ENCODE results near the gene APEH.

Gene APEH

DNA sequence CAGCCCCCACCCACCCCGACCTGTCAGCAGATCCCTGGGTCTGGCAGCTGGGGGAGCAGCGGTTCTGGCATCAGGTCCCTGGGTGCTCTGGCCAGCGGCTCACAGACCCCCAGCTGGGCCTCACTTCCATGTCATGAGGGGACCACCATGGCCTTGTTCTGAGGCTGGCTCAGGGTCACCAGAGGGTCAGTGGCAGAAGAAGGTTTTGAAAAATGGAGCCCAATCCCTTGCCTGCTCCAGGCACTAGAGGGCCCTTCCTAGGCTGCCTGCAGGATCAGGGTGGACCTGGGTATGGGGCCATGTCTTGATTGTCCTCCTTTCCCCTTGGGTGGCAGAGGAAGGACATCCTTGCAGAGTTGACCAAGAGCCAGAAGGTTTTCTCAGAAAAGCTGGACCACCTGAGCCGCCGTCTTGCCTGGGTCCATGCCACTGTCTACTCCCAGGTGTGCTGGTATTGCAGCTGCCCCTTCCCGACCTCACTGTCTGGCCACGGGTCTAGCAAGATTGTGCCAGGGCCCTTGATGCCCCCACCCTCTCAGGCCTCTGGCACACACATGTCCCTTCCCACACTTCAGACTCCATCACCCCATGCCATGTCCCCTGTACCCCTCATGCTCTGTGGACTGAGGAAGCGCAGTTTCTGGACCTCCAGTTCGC, 32.4 kb downstream of the APEH start:
- no peak for TF ChIP-seq CTCF (IDR thresholded peaks at IDR 0.05)

DNA sequence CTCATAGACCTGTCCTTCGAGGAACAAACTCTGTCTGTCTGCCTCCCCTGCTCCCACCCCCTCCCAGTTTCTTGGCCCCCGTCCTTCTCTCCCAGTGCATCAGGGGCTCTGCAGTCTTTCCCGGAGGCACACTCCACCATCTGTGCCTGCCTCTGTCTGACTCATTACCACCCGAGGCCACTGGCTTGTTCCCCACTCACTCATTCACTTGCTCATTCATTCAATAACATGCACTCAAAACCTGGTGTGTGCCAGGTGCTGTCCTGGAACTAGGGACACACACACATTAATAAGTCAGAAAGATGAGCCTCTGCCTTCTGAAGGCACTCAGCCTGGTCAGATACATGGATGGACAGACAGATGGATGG, 32.9 kb downstream of the APEH start:
- TF ChIP-seq CTCF (IDR thresholded peaks at IDR 0.05) = no peak

DNA sequence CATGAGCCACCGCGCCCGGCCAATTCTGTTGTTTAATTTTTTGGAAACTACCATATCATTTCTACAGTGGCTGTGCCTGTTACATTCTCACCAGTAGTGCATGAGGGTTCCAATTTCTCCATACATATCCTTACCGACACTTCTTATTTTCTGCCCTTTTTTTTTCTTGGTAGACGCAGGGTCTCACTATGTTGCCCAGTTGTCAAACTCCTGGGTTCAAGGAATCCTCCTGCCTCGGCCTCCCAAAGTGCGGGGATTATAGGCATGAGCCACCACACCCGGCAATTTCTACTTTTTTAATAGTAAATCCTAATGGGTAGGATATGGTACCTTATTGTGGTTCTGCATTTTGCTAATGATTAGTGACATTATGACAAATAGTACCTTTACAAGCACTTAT, 35.7 kb downstream of the APEH start:
- no peak for TF ChIP-seq CTCF (IDR thresholded peaks at IDR 0.05)

DNA sequence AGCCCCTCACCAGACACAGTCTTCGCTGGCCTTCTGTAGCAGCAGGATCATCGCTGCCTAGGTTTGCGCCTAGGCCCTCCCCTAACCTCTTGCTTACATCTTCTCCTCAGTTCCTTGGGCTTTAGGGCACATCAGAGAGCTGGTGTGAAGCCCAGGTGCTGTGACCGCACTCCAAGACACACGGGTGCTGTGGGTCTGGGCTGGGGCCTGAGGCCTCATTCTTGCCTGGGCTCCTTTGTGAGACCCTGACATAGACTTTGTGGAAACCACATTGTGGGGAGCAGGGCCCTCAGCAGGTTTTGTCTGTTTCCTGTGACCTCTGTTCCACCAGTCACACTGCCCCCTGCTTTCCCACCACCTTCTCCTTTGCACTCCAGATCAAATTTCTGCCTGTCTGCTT, 37.3 kb downstream of the APEH start:
- no peak for TF ChIP-seq CTCF (IDR thresholded peaks at IDR 0.05)

- TF ChIP-seq CTCF (IDR thresholded peaks at IDR 0.05) = no peak
These were observed 38.0 kb downstream of the APEH start for GRCh38 chr3:49712166-49712565.

DNA sequence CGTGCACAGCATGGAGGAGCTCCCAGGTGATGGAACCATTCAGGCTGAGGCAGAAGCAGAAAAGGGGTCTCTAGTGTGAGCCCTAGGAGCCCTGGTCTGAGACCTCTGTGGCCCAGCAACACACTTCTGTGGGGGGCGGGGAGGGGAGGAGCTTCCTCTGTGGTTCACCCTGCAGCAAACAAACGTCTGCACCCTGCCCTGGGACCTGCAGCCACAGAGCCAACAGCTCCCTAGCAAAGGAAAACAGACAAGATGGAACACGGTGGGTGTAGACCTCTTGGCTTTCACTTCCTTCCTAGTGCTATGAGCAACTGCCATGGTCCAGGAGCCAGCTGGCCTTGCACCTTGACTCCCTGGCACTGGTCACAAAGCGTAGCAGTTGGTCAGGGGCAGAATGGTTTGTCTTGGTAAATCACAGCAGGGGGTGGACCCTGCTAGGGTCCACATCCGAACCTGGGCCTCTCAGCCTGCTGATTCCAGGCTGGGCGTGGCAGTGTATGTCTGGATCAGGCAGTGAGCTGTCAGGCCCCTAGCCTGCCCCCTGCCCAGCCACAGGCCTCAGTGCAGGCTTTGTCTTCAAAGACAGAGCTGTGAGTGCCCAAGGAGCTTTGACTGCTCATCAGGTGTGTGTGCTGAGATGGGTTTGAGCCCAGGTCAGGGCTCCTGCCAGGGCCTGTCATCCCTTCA, 38.6 kb downstream of the APEH start:
- no peak for TF ChIP-seq CTCF (IDR thresholded peaks at IDR 0.05)

- no peak for TF ChIP-seq CTCF (IDR thresholded peaks at IDR 0.05)
These were observed 39.4 kb downstream of the APEH start for GRCh38 chr3:49713336-49714105.
